ENCODE results near the gene SIGLEC12. TPM values are rescaled to one million over a fixed set of nuclear protein-coding genes. Genes with fewer than 3 reads are reported as not detected.

The SIGLEC12 gene
- polyA plus RNA-seq, 2 of the 4 experiments (the other 2 are of a cell fraction): not detected

GRCh38 chr19:51488491-51488890 is 13.1 kb downstream of the SIGLEC12 start (continued):
- TF ChIP-seq NPAS2 (CRISPR knock-in tag; IDR thresholded peaks at IDR 0.05; ENCODE audit: borderline replicate concordance) (no peak), RCOR1 (IDR thresholded peaks at IDR 0.05; ENCODE audit: low read depth, low read length) (no peak)

GRCh38 chr19:51485960-51486660 is 15.5 kb downstream of the SIGLEC12 start:
- FAIRE-seq (no peak), ATAC-seq (no peak), DNase-seq (ENCODE audit: low read depth in 1 of 2, low spot score in 1 of 2) (no peak)
- ChIA-PET CTCF (interaction anchor here (0.9 kb wide), 1 partner anchor 13 kb away, joined by 6 read pairs; no protein-coding TSS in a partner anchor), POLR2A (no interaction called here)
- Histone ChIP-seq H3K4me3 (no peak overlapping the region), H3K4me1 (no peaks in the 10 kb centered on the region), H3K27ac (no peak overlapping the region), H3K4me2 (no peak overlapping the region), H3K9me3 (peaks cover 14% of the 10 kb centered on the region; the same call in 1 of the 3 replicates)
- no peak for TF ChIP-seq ESRRA (IDR thresholded peaks at IDR 0.05; ENCODE audit: borderline replicate concordance, low read length)
- no peak for TF ChIP-seq CBX8 (IDR thresholded peaks at IDR 0.05)
- no peak for TF ChIP-seq SREBF2 (IDR thresholded peaks at IDR 0.05)
- no peak for TF ChIP-seq CTCF (IDR thresholded peaks at IDR 0.05)
- TF ChIP-seq POLR2AphosphoS2 (conservative IDR thresholded peaks at IDR 0.05; ENCODE audit: low read length): no peak
- TF ChIP-seq RCOR1 (IDR thresholded peaks at IDR 0.05; ENCODE audit: low read depth, low read length): no peak
- 21% methylated on average over 5 of the region's 5 CpGs for WGBS (ENCODE audit: missing lambda C conversion rate)

GRCh38 chr19:51480590-51480989 is 21.0 kb downstream of the SIGLEC12 start:
- CTCF ChIA-PET: interaction anchor here (0.9 to 2.5 kb wide), 4 partner anchors 7 to 177 kb away, joined by 3 to 14 read pairs (median 5); no protein-coding TSS in a partner anchor
- ATAC-seq (no peak; a peak in 1 of 6 replicates), FAIRE-seq (no peak), DNase-seq (ENCODE audit: low read depth in 1 of 2, low spot score in 1 of 2) (no peak)
- H3K27ac ChIP-seq: no peak overlapping the region
- no peak overlapping the region for H3K4me2 ChIP-seq
- POLR2A ChIA-PET: no interaction called here
- TF ChIP-seq RNF2 (IDR thresholded peaks at IDR 0.05; ENCODE audit: borderline replicate concordance, low read depth) (no peak), BHLHE40 (IDR thresholded peaks at IDR 0.05; ENCODE audit: low read depth, low read length) (no peak), REST (IDR thresholded peaks at IDR 0.05) (peak; percentile 88), E2F6 (IDR thresholded peaks at IDR 0.05; ENCODE audit: borderline replicate concordance, low read depth) (no peak), SMC3 (IDR thresholded peaks at IDR 0.05) (no peak)
- WGBS (ENCODE audit: missing lambda C conversion rate): 63% methylated on average over 8 of the region's 8 CpGs
- H3K4me1 ChIP-seq: peaks cover 1% of the 10 kb centered on the region; the same call in 1 of the 3 replicates
- H3K4me3 ChIP-seq: no peak overlapping the region
- peaks cover 15% of the 10 kb centered on the region for H3K9me3 ChIP-seq
